Stimulated activated CD4-positive, alpha-beta T cell treated with anti-CD3 and anti-CD28 coated beads, Interleukin-15, amount 100 ng/mL, for 48 hours (primary cell): ENCODE results near the gene LRRC75A.
A peak's percentile ranks its signal among the peaks of the same experiment; 100 is the strongest.
"Not testable (repeated sequence)": the region's sequence is repeated elsewhere in the genome, so short reads cannot be mapped to it uniquely, and the experiment has no call there.

Experiments used
- DNase-seq, 2 donors: peaks; one replicate each; pipeline ENCODE4 v3.0.0-alpha.2; 2020; ENCODE audit warnings: low read depth in 2 of 2

The LRRC75A gene

DNA sequence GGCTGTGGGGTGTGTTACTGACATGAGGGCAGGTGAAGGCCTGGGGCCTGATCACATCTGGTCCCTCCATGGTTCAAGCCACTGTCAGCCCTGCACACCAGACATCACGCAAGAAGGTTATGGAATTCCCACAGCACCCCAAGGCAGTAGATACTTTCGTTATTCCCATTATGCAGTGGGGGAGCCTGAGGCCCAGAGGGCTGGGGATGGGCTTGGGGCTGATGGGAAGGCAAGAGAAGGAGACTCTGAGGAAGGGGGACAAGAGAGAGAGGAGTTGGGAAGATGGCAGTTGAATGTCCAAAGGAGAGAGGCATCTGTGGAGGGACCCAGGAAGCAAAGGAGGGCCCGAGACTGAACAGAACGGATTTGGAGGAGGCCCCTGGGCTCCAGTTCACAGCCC, 42.0 kb downstream of the LRRC75A start:
- DNase-seq, result no peak

- DNase-seq, result no peak
Measured at GRCh38 chr17:16449121-16449570, 42.8 kb downstream of the LRRC75A start.

DNA sequence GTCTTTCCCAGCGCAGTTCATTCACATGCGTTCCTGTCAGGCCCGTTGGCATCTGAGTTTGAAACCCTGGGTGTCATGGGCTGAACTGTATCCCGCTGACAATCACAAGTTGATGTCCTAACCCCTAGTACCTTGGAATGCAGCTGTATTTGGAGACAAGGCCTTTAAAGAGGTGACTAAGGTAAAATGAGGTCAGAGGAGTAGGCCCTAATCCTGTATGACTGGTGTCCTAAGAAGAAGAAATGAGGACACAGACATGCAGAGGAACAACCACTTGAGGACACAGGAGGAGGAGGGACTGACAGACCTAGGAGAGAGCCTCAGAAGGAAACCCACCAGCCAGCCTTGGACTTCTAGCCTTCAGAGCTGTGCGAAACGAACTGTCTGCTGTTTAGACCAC, 43.5 kb downstream of the LRRC75A start:
- no peak for DNase-seq

GRCh38 chr17:16447676-16448075, 44.3 kb downstream of the LRRC75A start:
- no peak for DNase-seq

DNA sequence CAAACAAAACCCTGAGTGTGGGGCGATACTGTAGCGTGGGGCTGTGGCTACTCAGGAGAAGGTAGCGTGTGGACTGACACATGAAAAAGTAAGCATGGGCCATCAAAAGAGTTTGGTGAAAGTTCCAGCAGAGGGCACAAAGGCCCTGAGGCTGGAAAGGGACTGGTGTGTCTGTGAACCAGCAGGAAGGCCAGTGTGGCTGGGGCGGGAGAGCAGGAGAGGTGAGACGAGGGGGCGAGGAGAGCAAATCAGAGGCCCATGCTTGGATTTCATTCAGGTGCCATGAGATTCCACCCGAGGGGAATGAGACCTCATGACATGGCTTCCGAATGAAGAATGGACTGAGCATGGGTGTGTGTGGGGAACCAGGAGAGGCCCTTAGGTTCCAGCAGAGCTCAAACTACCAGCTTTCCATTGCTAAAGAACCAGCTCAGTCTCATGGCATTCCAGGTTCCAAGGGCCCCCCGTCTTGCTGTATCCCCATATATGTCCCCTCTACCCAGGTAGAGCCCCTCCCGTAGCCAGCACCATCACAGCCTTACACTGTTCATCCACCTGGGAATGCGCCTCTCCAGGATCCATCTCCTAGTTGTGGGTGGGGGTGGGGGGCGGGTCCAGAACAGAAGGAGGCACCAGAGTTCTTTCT, 45.5 kb downstream of the LRRC75A start:
- DNase-seq, result no peak

GRCh38 chr17:16444258-16444886, 47.6 kb downstream of the LRRC75A start:
- no peak for DNase-seq

- no peak for DNase-seq
Measured at GRCh38 chr17:16443511-16444257, 48.3 kb downstream of the LRRC75A start.

- DNase-seq, result no peak
Measured at GRCh38 chr17:16442594-16443510, 49.1 kb downstream of the LRRC75A start.

GRCh38 chr17:16442141-16442540, 49.9 kb downstream of the LRRC75A start:
- DNase-seq, result no peak

- DNase-seq, result no peak
Measured at GRCh38 chr17:16440901-16441629, 50.9 kb downstream of the LRRC75A start.

DNA sequence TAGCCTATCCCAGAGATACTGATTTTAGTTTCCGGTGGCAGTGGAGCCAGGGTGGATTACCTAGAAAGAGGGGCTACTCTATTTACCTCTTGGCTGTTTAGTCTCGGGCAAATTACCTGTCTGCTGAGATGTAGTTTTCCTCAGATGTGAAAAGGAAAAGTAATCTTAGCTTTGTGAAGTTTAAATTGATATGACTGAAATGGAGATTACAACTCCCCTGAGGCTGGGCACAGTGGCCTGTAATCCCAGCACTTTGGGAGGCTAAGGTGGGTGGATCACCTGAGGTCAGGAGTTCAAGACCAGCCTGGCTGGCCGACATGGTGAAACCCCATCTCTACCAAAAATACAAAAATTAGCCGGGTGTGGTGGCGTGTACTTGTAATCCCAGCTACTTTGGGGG, 51.6 kb downstream of the LRRC75A start:
- not testable (repeated sequence) for DNase-seq

- no peak for DNase-seq
Measured at GRCh38 chr17:16439811-16440351, 52.1 kb downstream of the LRRC75A start.

GRCh38 chr17:16439303-16439791, 52.6 kb downstream of the LRRC75A start:
- DNase-seq, result no peak

- DNase-seq, result peak; percentile 94 to 95
Measured at GRCh38 chr17:16438557-16439302, 53.3 kb downstream of the LRRC75A start.

DNA sequence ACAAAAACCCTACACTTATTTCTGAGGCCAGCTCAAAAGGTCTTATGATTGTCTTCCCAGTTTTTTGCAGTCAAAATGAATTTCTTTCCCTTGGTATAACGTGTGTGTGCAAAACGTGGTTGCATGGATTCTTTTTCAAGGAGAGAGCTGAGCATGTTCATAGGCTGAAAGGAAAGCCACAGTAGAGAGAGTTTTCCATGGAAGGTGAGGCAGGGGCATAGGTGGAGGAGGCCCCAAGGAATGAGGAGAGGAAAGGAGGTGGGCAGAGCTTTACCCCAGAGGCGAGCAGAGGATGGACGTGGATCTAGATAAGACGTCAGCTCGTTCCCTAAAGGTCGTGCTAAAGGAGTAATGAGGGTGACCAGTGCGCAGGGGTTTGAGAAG, 53.8 kb downstream of the LRRC75A start:
- no peak for DNase-seq

DNA sequence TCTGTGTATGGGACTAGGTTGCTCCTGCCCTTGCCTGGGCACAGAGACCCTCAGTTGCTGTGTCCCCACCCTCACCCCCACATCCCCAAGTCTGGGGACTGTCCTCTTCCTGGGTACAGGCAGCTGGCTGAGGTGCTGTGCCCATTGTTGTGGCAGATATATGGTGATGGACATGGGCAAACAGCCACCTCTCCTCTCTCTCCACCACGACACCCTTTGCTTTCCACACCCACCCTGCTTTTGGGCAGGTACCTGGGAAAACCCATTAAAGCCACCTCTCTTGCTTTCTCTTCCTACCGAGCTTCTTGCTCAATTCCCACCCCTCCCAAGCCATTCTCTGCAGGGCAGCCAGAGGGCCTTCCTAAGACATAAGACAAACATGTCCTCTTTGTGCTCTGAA, 54.9 kb downstream of the LRRC75A start:
- DNase-seq, result no peak

DNA sequence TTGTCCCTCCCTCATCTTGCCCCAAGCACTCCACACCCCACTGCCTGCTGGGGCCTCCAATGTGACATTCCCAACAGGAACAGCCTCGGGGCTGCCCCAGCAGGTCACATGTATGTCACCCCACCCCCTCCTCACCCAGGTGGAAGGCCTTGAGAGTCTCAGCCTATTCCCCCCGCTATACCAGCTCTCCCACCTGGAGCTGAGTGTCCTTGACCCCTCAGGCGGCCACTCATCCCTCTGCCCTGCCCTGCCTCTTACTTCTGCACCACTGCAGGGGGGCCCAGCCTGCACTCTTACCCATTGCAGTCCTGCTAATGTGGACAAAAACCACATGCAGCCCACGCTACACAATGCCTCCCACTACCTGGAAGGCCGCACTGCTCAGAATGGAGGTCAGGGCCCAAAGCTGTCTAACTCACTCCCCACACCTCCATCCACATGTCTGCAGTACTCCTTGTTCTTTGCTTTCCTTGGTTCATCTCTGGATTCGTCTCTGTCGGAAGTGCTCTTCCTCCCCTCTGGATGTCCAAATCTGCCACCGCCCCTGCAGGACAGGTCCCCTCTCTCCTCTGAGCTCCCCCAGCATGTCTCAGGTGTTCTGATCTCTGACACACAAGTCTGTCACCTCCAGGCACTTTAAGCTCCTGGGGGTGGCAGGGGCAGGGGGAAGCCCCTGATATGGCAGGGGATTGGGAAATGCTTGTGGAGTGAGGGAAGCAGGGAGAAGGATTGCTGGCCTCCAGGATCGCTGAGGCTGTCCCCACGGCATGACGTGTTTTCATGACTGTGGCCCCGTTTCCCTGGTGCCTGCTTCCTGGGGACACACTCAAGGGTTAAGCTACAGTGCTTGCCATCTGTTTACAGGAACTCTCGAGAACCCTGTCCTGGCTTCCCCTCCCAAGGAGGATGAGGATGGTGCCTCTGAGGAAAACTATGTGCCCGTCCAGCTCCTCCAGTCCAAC, 55.8 kb downstream of the LRRC75A start:
- DNase-seq, result no peak

DNA sequence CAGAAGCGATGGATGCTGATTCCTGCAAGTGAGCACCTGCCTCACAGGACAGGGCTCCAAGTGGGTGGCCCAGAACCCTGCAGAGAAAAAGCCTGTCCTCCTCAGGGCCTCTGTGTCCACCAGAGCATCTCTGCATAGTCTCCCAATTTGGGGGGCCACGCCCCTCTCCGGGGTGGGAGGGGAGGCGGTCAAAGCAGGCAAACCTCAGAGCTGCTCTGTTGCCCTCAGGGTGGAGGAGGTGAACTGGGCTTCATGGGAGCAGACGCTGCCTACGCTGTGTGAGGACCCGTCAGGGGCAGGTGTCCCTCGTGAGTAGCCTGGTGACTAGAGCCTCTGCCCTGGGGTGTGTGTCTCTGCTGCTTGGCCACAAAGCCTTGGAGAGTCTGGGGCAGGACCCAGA, 57.3 kb downstream of the LRRC75A start:
- no peak for DNase-seq

DNA sequence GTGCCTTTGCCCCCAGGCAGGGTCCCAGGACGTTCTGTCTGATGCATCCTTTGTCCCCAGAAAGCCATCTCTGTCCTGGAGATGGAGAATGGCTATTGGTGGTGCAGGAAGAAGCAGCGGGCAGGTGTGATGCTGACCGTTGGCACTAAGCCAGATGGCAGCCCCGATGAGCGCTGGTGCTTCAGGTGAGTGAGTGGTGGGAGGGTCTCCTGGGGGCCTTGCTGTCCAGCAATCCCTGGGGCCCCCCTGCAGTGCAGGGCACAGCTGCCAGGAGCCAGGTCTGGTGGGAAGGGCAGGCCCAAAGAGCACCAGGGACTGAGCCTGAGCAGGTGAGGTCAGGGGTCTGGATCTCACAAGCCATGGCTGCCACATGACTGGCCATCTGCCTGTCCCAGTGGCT, 58.5 kb downstream of the LRRC75A start:
- no peak for DNase-seq
